GM21825 (cell line): ENCODE results near the gene CDC37.

Experiments used
- ATAC-seq: cut with Tn5 transposase; IDR thresholded peaks from one replicate; pipeline ENCODE4 v1.9.1; 2021; ENCODE audit warnings: mild to moderate bottlenecking, moderate library complexity; ENCODE audit not compliant: unreplicated experiment

The CDC37 gene

DNA sequence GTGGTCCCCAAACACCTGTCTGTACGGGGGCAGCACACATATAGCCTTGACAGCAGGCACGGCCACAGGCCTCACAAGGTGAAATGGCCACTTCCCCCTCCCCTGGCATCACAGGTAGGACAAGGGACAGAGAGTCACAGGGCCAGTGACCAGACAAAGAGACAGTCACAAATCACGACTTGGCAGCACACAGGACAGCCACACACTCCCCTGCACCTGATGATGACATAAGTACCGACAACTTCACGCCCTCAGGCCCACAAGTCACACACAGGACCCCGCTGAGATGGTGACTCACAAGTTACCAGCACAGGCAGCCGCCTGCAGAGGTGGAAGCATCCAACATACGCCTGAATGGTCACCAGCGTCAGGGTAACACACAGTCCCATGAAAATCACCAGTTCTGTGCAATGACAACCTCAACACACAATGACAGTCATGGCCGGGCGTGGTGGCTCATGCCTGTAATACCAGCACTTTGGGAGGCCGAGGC, 39.5 kb downstream of the CDC37 start:
- no peak for ATAC-seq

DNA sequence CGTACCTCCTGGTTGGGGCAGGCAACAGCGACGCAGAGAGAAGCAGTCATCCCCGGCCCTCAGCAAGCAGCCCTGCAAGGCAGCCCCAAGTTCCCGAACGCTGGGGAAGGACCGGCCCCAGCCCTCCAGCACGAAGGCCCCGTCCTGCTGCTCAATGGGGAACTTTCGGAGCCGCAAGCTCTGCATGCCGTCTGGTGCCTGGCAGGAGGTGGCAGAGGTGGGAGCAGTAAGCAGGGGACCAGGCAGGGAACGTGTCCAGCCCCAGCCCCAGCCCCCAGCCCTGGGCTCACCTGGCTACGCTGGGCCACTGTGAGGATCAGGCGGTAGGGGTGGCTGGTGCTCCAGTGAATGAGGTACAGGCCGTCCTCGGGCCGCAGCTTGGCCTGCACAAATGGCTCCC, 41.1 kb downstream of the CDC37 start:
- ATAC-seq = no peak

DNA sequence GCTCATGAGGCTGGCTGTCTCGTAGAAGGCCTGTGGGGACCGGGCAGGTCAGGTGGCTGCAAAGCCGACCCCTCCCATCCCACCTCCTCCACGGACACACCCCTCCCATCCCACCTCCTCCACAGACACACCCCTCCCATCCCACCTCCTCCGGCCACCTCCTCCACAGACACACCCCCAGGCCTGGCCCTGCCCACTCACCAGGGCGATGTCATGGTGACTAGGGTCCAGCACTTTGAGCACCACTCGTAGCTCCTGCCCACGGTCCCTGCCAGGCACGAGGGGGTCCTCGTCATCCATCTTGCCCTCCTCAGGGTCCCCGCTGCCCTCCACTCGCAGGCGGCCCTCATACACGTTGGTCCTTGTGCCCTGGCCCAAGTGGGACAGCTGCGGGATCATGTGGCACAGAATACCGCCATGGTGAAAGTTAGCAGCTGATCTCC, 41.8 kb downstream of the CDC37 start:
- no peak for ATAC-seq

DNA sequence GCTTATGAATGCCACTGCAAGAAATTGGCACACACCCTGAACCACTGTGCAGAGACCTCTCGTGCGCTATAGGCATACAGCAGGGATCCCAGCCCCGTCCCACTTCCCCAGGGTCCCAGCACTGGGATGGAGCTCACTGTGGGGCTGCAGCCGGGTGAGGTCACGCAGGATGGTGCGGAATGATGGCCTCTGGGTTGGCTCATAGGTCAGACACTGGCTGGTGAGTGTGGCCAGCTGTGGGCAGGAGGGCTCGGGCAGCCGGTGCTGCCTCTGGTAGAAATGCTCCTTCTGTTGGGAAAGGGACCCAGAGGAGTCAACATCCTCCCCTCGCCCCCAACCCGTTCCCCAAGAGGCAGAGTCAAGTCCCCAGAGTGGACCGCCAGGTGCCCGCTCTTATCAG, 46.9 kb downstream of the CDC37 start:
- ATAC-seq = no peak

DNA sequence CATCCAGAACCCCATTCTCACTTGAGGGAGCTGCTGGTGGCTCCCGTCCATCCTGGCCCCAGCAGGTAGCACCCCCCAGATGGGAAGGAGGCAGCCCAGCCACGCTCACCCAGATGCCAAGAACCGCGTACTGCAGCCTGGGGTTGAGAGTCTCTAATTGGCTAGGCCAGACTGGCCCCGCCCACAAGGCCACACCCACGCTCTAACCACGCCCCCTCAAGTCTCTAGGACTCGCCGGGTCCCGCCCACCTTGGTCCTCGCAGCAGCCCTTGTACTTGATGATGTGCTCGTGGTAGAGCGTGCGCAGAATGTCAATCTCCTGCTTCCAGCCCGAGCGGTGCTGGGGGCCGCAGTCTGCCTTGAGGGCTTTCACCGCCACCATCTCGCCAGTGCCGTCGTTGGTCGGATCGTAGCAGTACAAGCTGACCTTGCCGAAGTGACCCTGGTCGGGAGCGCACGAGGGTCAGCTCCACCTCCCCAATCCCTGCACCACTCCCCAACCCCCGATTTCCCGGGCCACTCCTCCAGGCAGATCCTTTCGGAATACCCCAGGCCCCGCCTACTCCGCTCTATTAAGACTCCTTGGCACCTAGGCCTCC, 49.5 kb downstream of the CDC37 start:
- no peak for ATAC-seq

DNA sequence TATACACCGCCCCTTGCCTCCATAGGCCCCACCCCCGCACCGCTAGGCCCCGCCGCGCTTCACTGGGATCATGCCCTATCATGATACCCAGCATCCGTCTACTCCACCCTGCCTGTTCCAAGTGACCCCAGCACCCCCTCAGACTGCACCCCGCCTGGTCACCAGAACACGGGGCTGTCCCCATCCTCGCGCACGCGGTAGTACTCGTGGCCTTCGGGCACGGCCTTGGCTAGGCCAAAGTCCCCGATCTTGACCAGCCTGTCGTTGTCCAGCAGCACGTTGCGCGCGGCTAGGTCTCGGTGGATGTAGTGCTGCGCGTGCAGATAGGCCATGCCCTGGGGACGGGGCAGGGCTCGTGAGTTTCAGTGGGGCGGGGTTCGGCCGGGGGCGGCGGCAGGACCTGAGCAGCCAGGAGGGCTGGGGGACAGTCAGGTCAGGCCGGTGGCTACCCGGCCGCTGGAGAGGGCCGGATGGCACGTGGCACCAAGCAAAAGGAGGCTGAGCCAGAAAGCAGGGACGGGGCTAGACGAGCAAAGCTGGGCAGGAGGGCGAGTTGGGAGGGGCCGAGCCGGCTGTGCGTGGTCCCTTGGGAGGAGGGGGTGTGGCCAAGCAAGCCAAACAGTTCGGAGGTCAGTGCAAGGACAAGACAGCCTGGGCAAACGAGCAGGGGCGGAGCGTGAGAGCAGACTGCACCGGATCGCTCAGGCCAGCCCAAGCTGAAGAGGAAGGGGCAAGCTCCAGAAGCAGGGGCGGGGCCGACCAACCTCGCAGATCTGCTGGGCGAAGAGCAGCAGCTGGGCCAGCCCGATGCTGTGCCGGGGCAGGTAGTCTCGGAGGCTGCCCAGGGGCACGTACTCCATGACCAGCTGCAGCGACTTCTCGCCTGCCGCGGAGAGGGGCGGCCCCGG, 50.3 kb downstream of the CDC37 start:
- ATAC-seq = no peak

DNA sequence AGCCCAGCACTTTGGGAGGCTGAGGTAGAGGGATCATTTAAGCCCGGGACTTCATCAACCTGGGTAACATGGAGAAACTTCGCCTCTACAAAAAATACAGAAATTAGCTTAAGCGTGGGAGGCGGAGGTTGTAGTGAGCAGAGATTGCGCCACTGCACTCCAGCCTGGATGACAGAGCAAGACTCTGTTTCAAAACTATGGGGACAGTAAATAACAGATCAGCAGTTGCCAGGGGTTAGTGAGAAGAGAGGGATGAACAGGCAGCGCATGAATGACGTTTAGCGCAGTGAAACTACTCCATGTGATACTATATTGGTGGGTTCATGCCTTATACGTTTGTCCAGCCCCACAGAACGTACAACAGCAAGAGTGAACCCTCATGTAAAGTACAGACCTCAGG, 56.8 kb downstream of the CDC37 start:
- no peak for ATAC-seq

DNA sequence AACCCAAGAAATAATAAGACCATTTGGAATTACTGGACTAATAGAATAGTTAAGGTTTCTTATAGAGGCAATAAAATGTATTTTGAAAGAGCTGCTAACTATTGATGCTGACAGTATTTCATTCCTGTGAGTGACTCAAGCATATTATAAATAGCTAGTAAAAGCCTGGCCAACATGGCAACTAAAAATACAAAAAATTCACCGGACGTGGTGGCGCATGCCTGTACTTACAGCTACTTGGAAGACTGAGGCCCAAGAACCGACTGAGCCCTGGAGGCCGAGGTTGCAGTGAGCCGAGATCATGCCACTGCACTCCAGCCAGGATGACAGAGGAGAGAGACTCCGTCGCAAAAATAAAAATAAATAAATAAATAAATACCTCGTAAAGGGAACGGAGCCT, 58.6 kb downstream of the CDC37 start:
- ATAC-seq = no peak

DNA sequence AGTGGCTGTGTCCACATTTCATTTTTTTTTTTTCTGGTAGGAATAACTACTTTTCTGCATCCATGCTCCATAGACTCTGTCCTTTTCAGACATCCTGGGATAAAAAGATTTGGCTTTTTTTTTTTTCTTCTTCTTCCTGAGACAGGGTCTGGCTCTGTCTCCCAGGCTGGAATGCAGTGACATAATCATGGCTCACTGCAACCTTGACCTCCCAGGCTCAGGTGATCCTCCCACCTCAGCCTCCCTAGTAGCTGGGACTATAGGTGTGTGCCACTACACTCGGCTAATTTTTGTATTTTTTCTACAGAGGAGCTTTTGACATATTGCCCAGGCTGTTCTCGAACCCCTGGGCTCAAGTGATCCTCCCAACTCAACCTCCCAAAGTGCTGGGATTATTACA, 59.8 kb downstream of the CDC37 start:
- no peak for ATAC-seq
